Measurements from ENCODE around the gene GRM8. TPM values are rescaled to one million over a fixed set of nuclear protein-coding genes. Genes with fewer than 3 reads are reported as not detected.
A peak's percentile ranks its signal among the peaks of the same experiment; 100 is the strongest.
"Not testable (repeated sequence)": the region's sequence is repeated elsewhere in the genome, so short reads cannot be mapped to it uniquely, and the experiment has no call there.

Gene GRM8
- total and polyA plus RNA-seq, 2 experiments from 2014 or later: 0.92 to 1.3 TPM

DNA sequence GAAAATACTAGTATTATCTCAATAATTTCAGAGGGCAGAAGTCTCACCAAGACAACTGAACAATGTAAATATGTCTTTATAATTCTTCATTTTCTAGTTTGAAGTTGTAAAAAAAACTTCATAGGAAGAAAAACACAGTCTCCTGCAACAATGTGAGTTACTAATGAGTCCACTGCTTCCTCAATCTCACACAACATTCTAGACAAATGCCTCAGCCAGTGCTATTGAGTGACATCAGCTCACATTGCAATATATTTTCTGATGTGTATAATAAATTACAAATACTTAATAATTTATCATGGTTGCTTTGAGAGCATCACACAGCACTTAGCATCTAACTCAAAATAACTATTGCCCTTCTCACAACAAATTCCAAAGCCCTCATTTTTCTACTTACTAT is 321.2 kb downstream of the GRM8 start:
- TF ChIP-seq, protein P1, sequence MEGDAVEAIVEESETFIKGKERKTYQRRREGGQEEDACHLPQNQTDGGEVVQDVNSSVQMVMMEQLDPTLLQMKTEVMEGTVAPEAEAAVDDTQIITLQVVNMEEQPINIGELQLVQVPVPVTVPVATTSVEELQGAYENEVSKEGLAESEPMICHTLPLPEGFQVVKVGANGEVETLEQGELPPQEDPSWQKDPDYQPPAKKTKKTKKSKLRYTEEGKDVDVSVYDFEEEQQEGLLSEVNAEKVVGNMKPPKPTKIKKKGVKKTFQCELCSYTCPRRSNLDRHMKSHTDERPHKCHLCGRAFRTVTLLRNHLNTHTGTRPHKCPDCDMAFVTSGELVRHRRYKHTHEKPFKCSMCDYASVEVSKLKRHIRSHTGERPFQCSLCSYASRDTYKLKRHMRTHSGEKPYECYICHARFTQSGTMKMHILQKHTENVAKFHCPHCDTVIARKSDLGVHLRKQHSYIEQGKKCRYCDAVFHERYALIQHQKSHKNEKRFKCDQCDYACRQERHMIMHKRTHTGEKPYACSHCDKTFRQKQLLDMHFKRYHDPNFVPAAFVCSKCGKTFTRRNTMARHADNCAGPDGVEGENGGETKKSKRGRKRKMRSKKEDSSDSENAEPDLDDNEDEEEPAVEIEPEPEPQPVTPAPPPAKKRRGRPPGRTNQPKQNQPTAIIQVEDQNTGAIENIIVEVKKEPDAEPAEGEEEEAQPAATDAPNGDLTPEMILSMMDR (IDR thresholded peaks at IDR 0.05; ENCODE audit: low read depth, low read length): no peak
- Histone ChIP-seq H3K4me1 (ENCODE audit: low read depth) (no peaks in the 10 kb centered on the region), H3K27me3 (peaks cover 6% of the 10 kb centered on the region), H3K27ac (no peak overlapping the region), H3K4me3 (no peak overlapping the region), H3K9me3 (ENCODE audit: low read depth) (no peaks in the 10 kb centered on the region), H3K36me3 (no peaks in the 10 kb centered on the region)
- no peak for DNase-seq (ENCODE audit: low read depth in 1 of 2, low spot score in 1 of 2)

DNA sequence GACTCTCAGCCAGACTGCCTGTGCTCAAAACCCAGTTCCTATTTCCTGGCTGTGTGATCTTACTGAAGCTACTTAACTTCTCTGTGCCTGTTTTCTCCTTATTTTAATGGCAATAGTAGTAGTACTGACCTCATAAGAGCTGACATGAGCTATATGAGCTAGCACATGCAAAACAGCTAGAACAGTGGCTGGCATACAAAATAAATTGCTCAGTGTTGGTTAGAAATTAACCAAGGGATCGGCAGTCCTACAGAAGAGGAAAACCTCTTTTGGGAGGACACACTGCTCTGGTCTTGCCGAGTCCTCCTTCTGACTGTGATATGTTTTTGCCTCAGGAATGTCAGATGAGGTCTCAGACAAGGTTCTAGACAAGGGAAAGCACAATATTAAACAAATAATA is 322.6 kb downstream of the GRM8 start:
- Histone ChIP-seq H3K4me3 (no peak overlapping the region), H3K4me1 (ENCODE audit: low read depth) (no peaks in the 10 kb centered on the region), H3K27ac (no peak overlapping the region), H3K36me3 (no peaks in the 10 kb centered on the region), H3K27me3 (peaks cover 6% of the 10 kb centered on the region), H3K9me3 (ENCODE audit: low read depth) (no peaks in the 10 kb centered on the region)
- TF ChIP-seq, protein P1 (IDR thresholded peaks at IDR 0.05; ENCODE audit: low read depth, low read length): no peak
- DNase-seq (ENCODE audit: low read depth in 1 of 2, low spot score in 1 of 2): no peak

DNA sequence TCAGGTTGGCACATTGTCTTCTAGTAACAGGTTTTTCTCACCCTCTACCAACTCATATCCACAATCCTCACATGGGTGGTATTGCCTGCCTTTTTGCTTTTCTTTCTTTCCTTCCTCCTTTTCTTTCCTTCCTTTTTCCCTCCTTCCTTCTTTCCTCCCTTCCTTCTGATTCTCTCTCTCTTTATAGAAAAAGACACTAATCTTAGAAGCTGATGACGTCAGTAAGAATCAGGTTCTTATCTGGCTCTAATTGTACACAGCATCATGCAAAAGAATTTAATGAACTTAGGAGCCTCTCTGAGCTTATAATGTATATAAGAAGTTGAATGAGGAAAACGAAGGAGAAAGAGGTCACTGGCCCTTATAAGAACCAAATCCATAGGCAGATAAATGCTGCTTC is 328.3 kb downstream of the GRM8 start:
- TF ChIP-seq, protein P1 (IDR thresholded peaks at IDR 0.05; ENCODE audit: low read depth, low read length): no peak
- H3K36me3 ChIP-seq: no peaks in the 10 kb centered on the region
- no peaks in the 10 kb centered on the region for H3K4me1 ChIP-seq (ENCODE audit: low read depth)
- H3K27me3 ChIP-seq: no peaks in the 10 kb centered on the region
- no peak overlapping the region for H3K27ac ChIP-seq
- DNase-seq (ENCODE audit: low read depth in 1 of 2, low spot score in 1 of 2): no peak
- no peak overlapping the region for H3K4me3 ChIP-seq
- no peaks in the 10 kb centered on the region for H3K9me3 ChIP-seq (ENCODE audit: low read depth)

DNA sequence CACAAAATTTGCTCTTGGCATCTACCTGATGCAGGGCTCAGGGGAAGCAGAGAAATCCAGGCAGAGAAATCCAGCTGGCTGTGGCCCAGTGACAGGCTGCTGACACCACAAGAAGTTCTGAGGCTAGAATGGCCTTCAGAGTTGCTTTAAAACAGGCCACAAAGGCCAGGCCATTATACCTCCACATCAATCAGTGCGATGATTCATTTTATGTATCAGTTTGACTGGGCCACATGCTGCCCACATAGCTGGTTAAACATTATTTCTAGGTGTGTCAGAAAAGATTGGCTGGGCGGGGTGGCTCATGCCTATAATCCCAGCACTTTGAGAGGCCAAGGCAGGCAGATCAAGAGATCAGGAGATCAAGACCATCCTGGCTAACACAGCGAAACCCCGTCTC is 341.1 kb downstream of the GRM8 start:
- DNase-seq (ENCODE audit: low read depth in 1 of 2, low spot score in 1 of 2); H3K27ac ChIP-seq; H3K36me3 ChIP-seq; H3K27me3 ChIP-seq; H3K9me3 ChIP-seq (ENCODE audit: low read depth); H3K4me3 ChIP-seq; H3K4me1 ChIP-seq (ENCODE audit: low read depth): not testable (repeated sequence)

DNA sequence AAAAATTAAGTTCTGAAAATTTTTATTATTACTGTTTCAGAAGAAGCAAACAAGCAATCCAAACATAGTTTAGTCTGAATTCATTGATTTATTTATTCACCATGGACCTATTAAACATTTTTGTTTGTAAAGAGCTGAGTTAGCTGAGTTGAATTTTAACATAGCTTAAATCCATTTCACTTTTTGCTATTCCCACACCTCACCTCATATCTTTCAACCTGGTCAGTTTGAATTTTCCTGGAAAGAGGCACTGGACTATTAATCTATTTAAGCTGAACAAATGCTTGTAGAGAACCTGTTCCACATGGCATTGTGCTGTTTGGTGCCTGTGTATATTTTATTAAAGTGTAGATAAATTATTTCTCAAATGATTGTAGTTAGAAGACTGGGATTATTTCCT is 344.2 kb downstream of the GRM8 start:
- H3K27ac ChIP-seq; H3K36me3 ChIP-seq; H3K9me3 ChIP-seq (ENCODE audit: low read depth); DNase-seq (ENCODE audit: low read depth in 1 of 2, low spot score in 1 of 2); H3K4me3 ChIP-seq; H3K27me3 ChIP-seq; H3K4me1 ChIP-seq (ENCODE audit: low read depth): not testable (repeated sequence)

DNA sequence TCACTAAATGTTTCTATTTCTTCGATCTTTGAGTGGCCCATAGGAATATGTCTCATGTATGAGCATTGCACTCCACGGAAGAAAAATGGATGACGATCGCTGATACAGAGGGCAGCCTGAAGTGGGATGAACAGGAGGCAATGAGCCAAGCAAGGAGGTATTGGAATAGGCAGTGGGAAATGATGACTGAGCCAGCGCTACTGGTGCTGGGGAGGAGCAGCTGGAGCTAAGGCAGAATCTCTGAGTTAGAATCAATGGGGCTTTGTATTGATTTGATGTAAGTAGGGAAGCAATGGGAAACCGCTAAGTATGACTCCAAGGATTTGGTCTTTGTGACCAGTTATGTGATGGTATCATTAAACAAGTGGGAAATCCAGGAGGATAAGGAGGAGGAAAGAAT is 345.1 kb downstream of the GRM8 start:
- H3K27ac ChIP-seq; H3K4me1 ChIP-seq (ENCODE audit: low read depth); H3K36me3 ChIP-seq: not testable (repeated sequence)

DNA sequence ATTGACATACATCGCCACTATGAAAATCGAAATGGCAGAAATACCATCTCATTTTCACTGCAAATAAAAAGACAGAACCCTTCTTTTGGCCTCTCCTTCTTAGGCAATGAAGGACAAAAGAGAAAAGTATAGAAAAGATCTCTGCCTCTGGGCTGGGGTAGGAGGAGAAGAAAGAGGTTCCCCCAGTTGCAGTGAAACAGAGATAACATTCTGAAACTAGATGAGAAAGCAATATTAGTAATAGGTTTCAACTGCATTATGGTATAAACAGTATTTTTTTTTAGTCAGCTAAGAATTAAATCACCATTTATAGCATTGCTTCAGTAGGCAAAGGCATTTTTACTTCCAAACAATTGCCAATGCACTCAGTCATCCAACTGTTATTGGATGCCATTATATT is 347.5 kb downstream of the GRM8 start:
- not testable (repeated sequence) for H3K9me3 ChIP-seq (ENCODE audit: low read depth); H3K4me3 ChIP-seq; H3K36me3 ChIP-seq; H3K27me3 ChIP-seq; H3K27ac ChIP-seq; DNase-seq (ENCODE audit: low read depth in 1 of 2, low spot score in 1 of 2); H3K4me1 ChIP-seq (ENCODE audit: low read depth)

More for the DNA sequence above, 345.1 kb downstream of the GRM8 start:
- H3K27me3 ChIP-seq; H3K9me3 ChIP-seq (ENCODE audit: low read depth); H3K4me3 ChIP-seq; DNase-seq (ENCODE audit: low read depth in 1 of 2, low spot score in 1 of 2): not testable (repeated sequence)

DNA sequence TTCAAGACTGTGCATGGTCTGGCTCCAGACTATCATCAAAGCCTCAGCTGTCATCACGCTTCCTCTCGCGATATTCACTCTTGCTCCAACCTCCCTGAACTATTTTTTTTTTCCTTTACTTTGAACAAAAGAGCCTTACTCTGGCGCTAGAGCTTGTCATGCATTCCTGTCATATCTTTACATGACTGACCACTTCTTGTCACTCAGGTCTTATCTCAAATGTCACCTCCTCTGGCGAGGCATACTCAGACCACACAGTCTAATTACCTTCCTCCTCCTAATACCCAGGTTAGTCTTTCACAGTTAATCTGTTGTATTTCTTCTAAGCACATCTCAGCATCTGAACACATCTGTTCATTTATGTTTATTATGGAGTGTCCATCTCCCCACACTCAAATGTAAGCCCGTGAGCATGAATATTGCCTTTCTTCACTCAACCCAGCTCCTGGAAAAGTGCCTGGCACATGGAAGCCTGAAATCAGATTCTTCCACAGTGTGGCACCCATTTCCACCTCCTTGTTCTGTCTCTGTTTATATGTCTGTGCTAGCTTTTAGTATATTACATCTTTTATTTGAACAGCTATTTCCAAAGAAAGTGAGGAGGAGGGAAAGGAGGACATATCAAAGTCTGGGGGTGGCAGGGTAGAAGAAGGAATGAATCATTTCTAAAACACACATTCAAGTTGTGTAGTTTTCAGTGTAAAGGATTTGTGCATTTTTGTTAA is 351.5 kb downstream of the GRM8 start:
- not testable (repeated sequence) for H3K4me1 ChIP-seq (ENCODE audit: low read depth); H3K4me3 ChIP-seq; H3K27me3 ChIP-seq; H3K9me3 ChIP-seq (ENCODE audit: low read depth); H3K36me3 ChIP-seq; H3K27ac ChIP-seq
- peak in 1 of 2 donors; percentile 32 for DNase-seq (ENCODE audit: low read depth in 1 of 2, low spot score in 1 of 2)

DNA sequence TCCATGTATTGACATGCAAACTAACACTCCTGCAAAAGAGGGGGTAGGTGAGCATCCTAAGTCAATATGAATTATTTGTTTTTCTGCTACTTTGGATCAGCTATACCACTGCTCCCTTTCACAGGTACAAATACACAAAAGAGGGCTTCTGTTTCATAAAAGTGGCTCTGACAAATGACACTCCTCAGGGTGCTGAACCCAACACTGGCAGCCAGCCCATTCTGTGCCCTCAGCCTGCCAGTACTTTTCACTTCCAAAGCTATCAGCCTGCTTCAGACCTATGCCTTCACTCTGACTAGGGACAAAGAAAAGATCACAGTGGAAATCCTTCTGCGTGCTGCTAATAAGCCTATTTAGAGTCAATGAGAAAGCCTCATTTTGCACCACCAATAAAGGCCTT is 364.8 kb downstream of the GRM8 start:
- DNase-seq (ENCODE audit: low read depth in 1 of 2, low spot score in 1 of 2); H3K27me3 ChIP-seq: not testable (repeated sequence)

DNA sequence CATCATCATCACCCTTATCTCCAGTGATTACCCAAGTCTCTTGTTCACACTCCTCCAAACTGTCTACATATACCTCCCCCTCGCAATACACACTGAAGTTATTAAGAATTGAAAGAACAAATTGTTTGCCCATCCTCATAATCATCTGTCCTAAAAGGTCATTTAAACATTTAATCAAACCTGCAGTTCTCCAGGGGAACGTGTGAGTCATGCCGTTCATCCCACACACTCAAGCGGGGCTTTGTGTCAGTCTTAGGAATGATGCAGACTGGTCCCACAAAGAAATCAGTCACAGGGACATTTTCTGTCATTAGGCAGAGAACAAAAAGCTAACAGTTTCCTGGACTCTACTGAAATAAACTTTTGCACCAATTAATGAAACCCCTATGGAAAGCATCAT is 365.2 kb downstream of the GRM8 start:
- H3K4me3 ChIP-seq; DNase-seq (ENCODE audit: low read depth in 1 of 2, low spot score in 1 of 2): not testable (repeated sequence)

More for the DNA sequence above, 364.8 kb downstream of the GRM8 start:
- not testable (repeated sequence) for H3K36me3 ChIP-seq; H3K9me3 ChIP-seq (ENCODE audit: low read depth); H3K4me3 ChIP-seq; H3K4me1 ChIP-seq (ENCODE audit: low read depth); H3K27ac ChIP-seq

DNA sequence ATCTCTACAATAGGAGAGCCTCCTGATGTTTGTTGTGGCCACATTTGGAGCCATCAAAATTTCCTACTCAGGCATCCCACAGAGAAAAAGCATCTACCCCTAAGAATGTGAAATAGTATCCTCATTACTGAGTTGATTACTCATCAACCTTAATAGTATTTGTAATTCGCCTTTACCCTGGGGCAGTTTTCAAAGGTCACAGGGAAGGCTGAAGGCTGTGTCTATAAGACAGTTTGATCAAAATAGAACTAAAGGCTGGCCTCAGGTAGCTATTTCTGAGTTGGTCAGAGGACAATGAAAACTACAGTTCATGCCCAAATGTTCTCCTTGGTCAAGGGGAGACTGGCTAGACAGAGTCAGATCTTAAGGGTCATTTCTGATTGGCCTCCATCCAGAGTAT is 370.0 kb downstream of the GRM8 start:
- H3K4me1 ChIP-seq (ENCODE audit: low read depth); H3K27me3 ChIP-seq; H3K9me3 ChIP-seq (ENCODE audit: low read depth); H3K27ac ChIP-seq; H3K36me3 ChIP-seq; H3K4me3 ChIP-seq; DNase-seq (ENCODE audit: low read depth in 1 of 2, low spot score in 1 of 2): not testable (repeated sequence)

More for the DNA sequence above, 365.2 kb downstream of the GRM8 start:
- not testable (repeated sequence) for H3K4me1 ChIP-seq (ENCODE audit: low read depth); H3K36me3 ChIP-seq; H3K9me3 ChIP-seq (ENCODE audit: low read depth); H3K27me3 ChIP-seq; H3K27ac ChIP-seq
